Measurements from ENCODE around the gene EIPR1. TPM values are rescaled to one million over a fixed set of nuclear protein-coding genes. Genes with fewer than 3 reads are reported as not detected.

Gene EIPR1
- total and polyA plus RNA-seq, 2 experiments from 2014 or later = 17.4 to 46.3 TPM

GRCh38 chr2:3205845-3206244, 171.8 kb downstream of the EIPR1 start:
- no peaks in the 10 kb centered on the region for H3K27me3 ChIP-seq (ENCODE audit: insufficient read depth)
- H3K79me2 ChIP-seq (replicated peaks; ENCODE audit: insufficient read depth) = no peaks in the 10 kb centered on the region
- H4K20me1 ChIP-seq (replicated peaks; ENCODE audit: insufficient read depth) = no peaks in the 10 kb centered on the region
- no peak overlapping the region for H3K27ac ChIP-seq (ENCODE audit: low read depth)
- H3K36me3 ChIP-seq (ENCODE audit: insufficient read depth) = no peaks in the 10 kb centered on the region
- no peak overlapping the region for H3K4me2 ChIP-seq
- no peak overlapping the region for H2AFZ ChIP-seq
- no peak overlapping the region for H3K4me3 ChIP-seq
- ATAC-seq (no peak), DNase-seq (ENCODE audit: low spot score) (no peak)
- H3K9me2 ChIP-seq (ENCODE audit: insufficient read depth) = no peaks in the 10 kb centered on the region
- peaks cover 14% of the 10 kb centered on the region; the same call in 2 of the 3 replicates for H3K4me1 Mint-ChIP-seq
- TF ChIP-seq POLR2AphosphoS5 (IDR thresholded peaks at IDR 0.05; ENCODE audit: low read depth) (no peak), EZH2 (IDR thresholded peaks at IDR 0.05; ENCODE audit: low read depth, unreplicated experiment) (no peak), NANOG (IDR thresholded peaks at IDR 0.05; ENCODE audit: borderline replicate concordance) (no peak), EZH2phosphoT487 (IDR thresholded peaks at IDR 0.05; ENCODE audit: unreplicated experiment) (no peak), ZNF462 (CRISPR knock-in tag; IDR thresholded peaks at IDR 0.05) (no peak), CREB1 (CRISPR knock-in tag; IDR thresholded peaks at IDR 0.05; ENCODE audit: low read depth) (no peak), REST (IDR thresholded peaks at IDR 0.05; ENCODE audit: unreplicated experiment) (no peak), STAT1 (IDR thresholded peaks at IDR 0.05; ENCODE audit: unreplicated experiment) (no peak), ZNF114 (CRISPR knock-in tag; IDR thresholded peaks at IDR 0.05) (no peak), ZNF331 (CRISPR knock-in tag; IDR thresholded peaks at IDR 0.05; ENCODE audit: low read depth) (no peak), ETS1 (IDR thresholded peaks at IDR 0.05) (no peak)
- TF ChIP-seq, protein P1, sequence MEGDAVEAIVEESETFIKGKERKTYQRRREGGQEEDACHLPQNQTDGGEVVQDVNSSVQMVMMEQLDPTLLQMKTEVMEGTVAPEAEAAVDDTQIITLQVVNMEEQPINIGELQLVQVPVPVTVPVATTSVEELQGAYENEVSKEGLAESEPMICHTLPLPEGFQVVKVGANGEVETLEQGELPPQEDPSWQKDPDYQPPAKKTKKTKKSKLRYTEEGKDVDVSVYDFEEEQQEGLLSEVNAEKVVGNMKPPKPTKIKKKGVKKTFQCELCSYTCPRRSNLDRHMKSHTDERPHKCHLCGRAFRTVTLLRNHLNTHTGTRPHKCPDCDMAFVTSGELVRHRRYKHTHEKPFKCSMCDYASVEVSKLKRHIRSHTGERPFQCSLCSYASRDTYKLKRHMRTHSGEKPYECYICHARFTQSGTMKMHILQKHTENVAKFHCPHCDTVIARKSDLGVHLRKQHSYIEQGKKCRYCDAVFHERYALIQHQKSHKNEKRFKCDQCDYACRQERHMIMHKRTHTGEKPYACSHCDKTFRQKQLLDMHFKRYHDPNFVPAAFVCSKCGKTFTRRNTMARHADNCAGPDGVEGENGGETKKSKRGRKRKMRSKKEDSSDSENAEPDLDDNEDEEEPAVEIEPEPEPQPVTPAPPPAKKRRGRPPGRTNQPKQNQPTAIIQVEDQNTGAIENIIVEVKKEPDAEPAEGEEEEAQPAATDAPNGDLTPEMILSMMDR (conservative IDR thresholded peaks at IDR 0.05; ENCODE audit: low read depth in 2 of 2) = no peak
- H3K36me3 Mint-ChIP-seq (ENCODE audit: low read depth) = peaks cover 8% of the 10 kb centered on the region; the same call in 2 of the 3 replicates
- peaks cover 4% of the 10 kb centered on the region; the same call in 1 of the 3 replicates for H3K9me3 Mint-ChIP-seq
- H3K27me3 Mint-ChIP-seq (ENCODE audit: insufficient read depth, low read depth, poor library complexity) = no peaks in the 10 kb centered on the region
- H3K4me1 ChIP-seq (ENCODE audit: insufficient read depth) = no peaks in the 10 kb centered on the region
- H3K4me3 Mint-ChIP-seq = no peak overlapping the region
- H3K27ac Mint-ChIP-seq = no peak overlapping the region
- no peaks in the 10 kb centered on the region for H3F3A ChIP-seq (replicated peaks; ENCODE audit: low read depth)
